Measurements from ENCODE around the gene UMPS. TPM values are rescaled to one million over a fixed set of nuclear protein-coding genes. Genes with fewer than 3 reads are reported as not detected.
A peak's percentile ranks its signal among the peaks of the same experiment; 100 is the strongest.

UMPS gene
- total RNA-seq, 2 donors from 2014 or later = 23.1 to 25.3 TPM

- no peak for DNase-seq
- no peak for ATAC-seq
- intact Hi-C loops (cut with DNase I, micrococcal nuclease) = loop anchor here in 1 of 2 donors (2.0 kb wide), 1 partner anchor 141 kb away; no protein-coding TSS in a partner anchor
Observed at GRCh38 chr3:124759666-124760401, 29.6 kb downstream of the UMPS start.

GRCh38 chr3:124760601-124761000 lies 30.3 kb downstream of the UMPS start:
- DNase-seq (no peak), ATAC-seq (peak; percentile 76)
- intact Hi-C loops (cut with DNase I, micrococcal nuclease) = loop anchor here in 1 of 2 donors (2.0 kb wide), 1 partner anchor 140 kb away; no protein-coding TSS in a partner anchor

- ATAC-seq = peak; percentile 92
- intact Hi-C loops (cut with DNase I, micrococcal nuclease) = loop anchor here in 1 of 2 donors (2.0 kb wide), 1 partner anchor 139 kb away; no protein-coding TSS in a partner anchor
- peak; percentile 71 to 92 for DNase-seq
Observed at GRCh38 chr3:124761250-124761796, 31.1 kb downstream of the UMPS start.

GRCh38 chr3:124761935-124762660 lies 31.8 kb downstream of the UMPS start:
- ATAC-seq = no peak
- intact Hi-C loops (cut with DNase I, micrococcal nuclease) = loop anchor here in 1 of 2 donors (2.0 kb wide), 1 partner anchor 139 kb away; no protein-coding TSS in a partner anchor
- DNase-seq = no peak

- ATAC-seq (no peak), DNase-seq (no peak)
- intact Hi-C loops (cut with DNase I, micrococcal nuclease) = no loop called here
Observed at GRCh38 chr3:124762661-124763011, 32.4 kb downstream of the UMPS start.

- intact Hi-C loops (cut with DNase I, micrococcal nuclease) = no loop called here
- DNase-seq (no peak), ATAC-seq (no peak)
Observed at GRCh38 chr3:124763206-124763605, 33.0 kb downstream of the UMPS start.

GRCh38 chr3:124763644-124764358 lies 33.5 kb downstream of the UMPS start:
- intact Hi-C loops (cut with DNase I, micrococcal nuclease) = no loop called here
- no peak for DNase-seq
- no peak for ATAC-seq

GRCh38 chr3:124764746-124765145 lies 34.5 kb downstream of the UMPS start:
- ATAC-seq (no peak), DNase-seq (no peak)
- intact Hi-C loops (cut with DNase I, micrococcal nuclease) = no loop called here

- DNase-seq (no peak), ATAC-seq (no peak)
- intact Hi-C loops (cut with DNase I, micrococcal nuclease) = no loop called here
Observed at GRCh38 chr3:124765197-124765840, 35.1 kb downstream of the UMPS start.

GRCh38 chr3:124766113-124767095 lies 36.2 kb downstream of the UMPS start:
- no peak for ATAC-seq

GRCh38 chr3:124767264-124767663 lies 37.0 kb downstream of the UMPS start:
- ATAC-seq = no peak
- intact Hi-C loops (cut with DNase I, micrococcal nuclease) = no loop called here
- no peak for DNase-seq

More at GRCh38 chr3:124766113-124767095, 36.2 kb downstream of the UMPS start:
- intact Hi-C loops (cut with DNase I, micrococcal nuclease) = no loop called here
- no peak for DNase-seq

GRCh38 chr3:124767691-124768090 lies 37.4 kb downstream of the UMPS start:
- ATAC-seq = no peak
- no peak for DNase-seq
- intact Hi-C loops (cut with DNase I, micrococcal nuclease) = no loop called here

- intact Hi-C loops (cut with DNase I, micrococcal nuclease) = no loop called here
- peak; percentile 99 for ATAC-seq
- DNase-seq = peak in 1 of 2 donors; percentile 63
Observed at GRCh38 chr3:124768812-124769211, 38.6 kb downstream of the UMPS start.

GRCh38 chr3:124769462-124769861 lies 39.2 kb downstream of the UMPS start:
- ATAC-seq (no peak), DNase-seq (no peak)
- intact Hi-C loops (cut with DNase I, micrococcal nuclease) = no loop called here

- no peak for ATAC-seq
- intact Hi-C loops (cut with DNase I, micrococcal nuclease) = no loop called here
Observed at GRCh38 chr3:124770336-124771082, 40.3 kb downstream of the UMPS start.

GRCh38 chr3:124771083-124771445 lies 40.8 kb downstream of the UMPS start:
- DNase-seq (no peak), ATAC-seq (no peak)
- intact Hi-C loops (cut with DNase I, micrococcal nuclease) = no loop called here

More at GRCh38 chr3:124770336-124771082, 40.3 kb downstream of the UMPS start:
- DNase-seq = no peak

All from left colon (tissue), 2 donors.